ENCODE data around the gene ACTR3. TPM values are rescaled to one million over a fixed set of nuclear protein-coding genes. Genes with fewer than 3 reads are reported as not detected.

The ACTR3 gene
- polyA plus RNA-seq, 4 donors, result 156 to 179 (median 174) TPM

DNA sequence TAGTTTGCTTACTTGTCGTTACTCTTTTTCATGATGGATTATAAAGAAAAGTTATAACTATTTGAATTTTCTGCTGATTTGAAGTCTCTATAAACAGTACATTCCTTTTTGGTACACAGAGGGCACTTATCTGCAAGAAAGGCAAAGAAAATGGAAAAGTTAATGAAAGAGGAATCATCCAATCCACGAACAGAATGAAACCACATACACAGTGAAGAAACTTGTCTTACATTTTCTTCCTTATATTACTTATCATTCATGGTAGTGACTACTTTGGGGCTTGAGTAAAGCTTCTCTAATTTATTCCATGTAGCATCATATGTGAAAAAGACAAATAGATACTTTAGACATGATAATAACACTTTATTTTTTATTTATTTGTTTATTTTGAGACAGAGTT is 14.8 kb upstream of the ACTR3 start:
- no peak for DNase-seq (ENCODE audit: low read depth in 4 of 4, low spot score in 2 of 4)

DNA sequence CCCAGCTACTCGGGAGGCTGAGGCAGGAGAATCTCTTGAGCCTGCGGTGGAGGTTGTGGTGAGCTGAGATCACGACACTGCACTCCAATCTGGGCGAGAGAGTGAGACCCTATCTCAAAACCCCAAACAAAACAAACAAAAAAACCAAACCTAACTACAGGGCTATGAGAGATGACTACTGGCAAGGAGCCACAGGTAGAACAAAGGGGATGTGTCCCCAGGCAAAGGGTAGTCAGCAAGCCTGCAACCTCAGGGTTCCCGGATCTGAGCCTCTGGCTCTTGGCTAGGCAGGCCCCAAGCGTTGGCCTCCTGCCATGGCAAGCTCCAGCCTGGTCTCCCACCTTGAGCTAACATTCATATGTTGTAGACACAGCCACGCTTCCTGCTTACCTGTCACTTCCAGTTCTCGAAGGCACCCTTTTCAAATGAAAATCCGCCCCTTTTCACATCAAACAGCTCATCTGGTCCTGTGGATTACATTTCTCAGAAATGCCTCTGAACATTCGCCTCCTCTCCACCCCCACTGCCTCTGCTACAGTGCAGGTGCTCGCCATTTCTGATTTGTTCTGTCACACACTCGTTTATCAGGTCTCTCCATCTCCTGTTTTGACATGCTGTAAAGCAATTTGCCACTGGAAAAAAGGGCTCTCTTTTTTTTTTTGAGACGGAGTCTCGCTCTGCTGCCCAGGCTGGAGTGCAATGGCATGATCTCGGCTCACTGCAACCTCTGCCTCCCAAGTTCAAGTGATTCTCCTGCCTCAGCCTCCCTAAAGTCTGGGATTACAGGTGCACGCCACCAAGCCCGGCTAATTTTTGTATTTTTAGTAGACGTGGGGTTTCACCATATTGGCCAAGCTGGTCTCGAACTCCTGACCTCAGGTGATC is 13.1 kb upstream of the ACTR3 start:
- DNase-seq (ENCODE audit: low read depth in 4 of 4, low spot score in 2 of 4), result no peak

DNA sequence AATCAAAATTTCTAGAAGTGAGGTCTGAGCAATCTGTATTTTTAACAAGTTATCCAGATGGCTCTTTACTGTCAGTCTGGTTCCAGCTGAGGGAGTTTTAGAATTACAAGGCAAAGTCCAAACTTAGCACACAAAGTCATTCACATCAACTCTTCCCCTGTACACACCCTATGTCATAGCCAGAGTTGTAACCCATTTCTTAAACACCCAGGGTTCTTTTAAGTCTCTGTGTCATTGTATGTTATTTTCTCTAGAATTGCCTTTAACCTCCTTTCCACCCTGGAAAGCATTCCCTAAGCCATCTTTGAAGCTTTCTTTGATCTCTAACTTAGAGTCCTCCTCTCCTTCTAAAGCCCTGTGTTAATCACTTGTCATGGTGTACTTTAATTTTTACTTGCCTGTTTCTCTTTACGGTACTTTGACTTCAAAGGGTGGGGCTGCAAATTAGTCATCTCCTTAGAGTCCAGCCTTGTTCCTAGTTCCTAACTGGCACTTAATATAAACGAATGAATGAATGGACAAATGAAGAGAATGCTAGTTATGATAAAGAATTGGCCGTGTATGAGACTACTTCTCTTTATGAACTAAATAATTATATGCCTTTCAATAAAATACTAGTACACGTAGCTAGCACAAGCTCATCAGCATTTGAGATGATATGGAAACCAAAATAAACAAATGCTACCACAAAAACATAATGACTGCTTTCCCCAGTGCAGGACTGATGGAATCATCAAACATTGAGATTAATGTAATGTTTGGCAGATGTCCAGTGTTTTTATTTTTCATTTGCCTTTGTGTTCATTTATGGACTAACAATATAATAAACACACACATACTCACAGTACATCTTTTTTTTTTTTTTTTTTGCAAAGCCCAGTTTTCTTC is 11.9 kb upstream of the ACTR3 start:
- no peak for DNase-seq (ENCODE audit: low read depth in 4 of 4, low spot score in 2 of 4)

DNA sequence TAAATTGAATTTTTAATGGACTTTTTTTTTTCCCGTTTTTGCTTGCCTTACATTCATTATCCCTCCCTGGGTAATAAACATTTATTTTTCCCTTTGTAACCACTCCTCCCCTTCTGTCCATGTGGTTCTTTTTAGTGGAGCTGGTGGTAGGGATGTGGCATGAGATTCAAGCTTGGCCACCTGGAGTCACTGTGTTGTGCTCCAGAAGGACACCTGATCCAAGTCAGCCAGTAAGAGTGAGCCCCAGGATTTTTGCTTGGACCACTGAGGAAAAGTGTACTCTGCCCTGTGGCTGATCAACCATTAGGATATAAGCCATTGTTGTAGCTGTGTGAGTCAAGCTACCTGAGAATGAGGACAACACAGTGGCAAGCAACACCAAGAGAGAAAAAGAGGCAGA is 11.1 kb upstream of the ACTR3 start:
- DNase-seq (ENCODE audit: low read depth in 4 of 4, low spot score in 2 of 4), result no peak

DNA sequence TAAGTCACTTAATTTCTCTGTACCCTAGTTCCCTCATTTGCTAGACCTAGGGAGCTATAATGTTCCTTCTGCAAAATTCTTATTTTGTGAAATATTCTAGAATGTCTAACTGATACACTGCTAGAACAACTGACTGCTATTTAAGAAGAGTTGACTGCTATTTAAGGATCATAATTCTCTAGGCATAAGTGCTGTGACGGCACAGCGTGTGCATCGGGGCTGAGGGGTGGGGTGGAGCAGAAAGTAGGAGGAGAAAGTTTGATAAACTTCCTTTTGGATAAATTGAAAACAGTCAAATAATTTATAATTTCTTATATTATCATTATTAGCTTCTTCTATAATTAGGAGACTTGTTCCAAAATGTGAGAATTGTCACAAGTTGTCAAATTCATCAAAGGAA is 10.4 kb upstream of the ACTR3 start:
- DNase-seq (ENCODE audit: low read depth in 4 of 4, low spot score in 2 of 4), result no peak

DNA sequence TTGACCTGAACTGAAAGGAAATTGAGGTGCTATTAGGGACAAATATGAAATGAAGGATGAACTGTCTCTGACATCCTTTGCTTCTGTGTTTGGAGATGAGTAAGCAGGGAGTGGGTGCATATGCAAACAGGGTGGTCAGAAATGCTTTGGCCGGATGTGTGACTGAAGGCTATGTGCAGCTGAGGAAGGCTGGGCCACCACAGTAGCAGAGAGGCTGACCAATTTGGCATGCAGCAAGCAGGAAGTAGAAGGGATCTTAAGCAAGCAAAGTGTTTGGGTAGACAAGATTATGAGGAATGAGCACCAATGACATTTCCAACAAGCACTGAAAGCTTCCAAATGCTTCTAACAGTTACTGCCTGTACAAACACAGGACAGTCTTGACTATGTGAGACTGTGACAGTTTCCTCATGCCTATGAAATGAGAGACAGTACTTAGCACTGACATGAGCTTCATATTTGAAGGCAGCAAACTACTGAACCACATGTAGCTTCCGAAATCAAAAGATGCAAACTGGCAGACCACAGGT is 3.3 kb upstream of the ACTR3 start:
- DNase-seq (ENCODE audit: low read depth in 4 of 4, low spot score in 2 of 4), result no peak

DNA sequence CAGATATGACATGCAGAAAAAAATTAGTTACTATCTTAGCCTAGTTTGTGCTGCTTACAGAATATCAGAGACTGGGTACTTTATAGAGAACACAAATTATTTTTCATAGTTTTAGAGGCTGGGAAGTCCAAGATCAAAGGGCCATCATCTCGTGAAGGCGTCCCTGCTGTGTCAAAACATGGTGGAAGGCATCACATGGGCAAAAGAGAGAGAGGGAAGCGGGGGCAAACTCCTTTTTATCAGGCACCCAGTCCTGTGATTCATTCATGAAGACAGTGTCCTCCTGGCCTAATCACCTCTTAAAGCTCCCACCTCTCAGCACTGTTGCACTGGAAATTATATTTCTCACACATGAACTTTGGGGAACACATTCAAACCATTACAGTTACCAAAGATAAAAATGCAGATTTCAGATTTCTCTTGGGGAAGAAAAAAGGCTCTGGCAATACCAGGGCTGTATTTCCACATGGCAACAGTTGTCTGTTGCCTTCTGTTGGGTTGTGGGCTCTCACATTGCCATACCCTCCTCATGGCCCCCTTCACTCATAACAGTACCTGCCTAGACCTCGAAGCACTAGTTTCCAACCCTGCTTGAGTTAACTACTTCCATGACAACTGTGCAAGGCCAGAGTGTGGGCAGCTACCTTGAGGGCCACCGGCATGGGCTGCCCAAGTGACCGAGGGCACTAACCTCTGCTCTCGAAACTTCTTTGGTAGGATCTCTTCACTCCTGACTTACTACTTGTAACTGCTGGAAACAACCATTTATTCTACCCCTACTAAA is 2.7 kb upstream of the ACTR3 start:
- no peak for DNase-seq (ENCODE audit: low read depth in 4 of 4, low spot score in 2 of 4)

DNA sequence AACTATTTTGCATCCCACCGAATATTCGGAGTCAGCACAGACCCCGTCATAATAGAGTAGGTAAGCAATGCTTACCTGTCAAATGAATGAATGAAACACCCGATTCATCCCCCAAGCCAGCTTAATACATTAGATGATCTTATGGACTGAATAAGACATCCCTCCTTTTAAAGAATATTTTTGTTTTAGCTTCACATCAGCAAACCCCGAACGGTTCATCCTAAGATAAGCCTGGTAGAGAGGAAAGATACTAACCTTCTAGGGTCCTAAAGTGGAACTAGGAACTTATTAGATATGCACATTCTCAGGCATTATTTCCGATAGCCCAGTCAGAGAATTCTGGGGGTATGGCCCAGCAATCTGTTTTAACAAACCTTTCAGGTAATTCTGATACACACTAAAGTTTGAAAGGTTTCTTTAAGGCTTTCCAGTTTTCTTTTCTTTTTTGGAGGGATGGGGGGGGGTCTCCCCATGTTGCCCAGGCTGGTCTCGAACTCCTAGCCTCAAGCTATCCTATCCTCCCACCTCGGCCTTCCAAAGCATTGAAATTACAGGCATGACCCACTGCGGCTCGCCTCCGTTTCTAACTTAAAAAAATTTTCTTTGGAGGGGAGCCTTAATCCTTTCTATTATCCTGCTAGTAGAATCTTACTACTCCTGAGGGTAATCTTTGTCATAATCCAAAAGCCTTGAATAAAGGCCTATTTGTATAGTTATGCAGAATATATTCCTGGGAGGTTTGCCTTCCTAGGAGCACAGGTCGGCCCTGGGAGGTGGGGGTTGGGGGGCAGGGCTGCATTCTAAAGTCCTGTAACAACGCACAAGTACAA is 1.0 kb upstream of the ACTR3 start:
- no peak for DNase-seq (ENCODE audit: low read depth in 4 of 4, low spot score in 2 of 4)

DNA sequence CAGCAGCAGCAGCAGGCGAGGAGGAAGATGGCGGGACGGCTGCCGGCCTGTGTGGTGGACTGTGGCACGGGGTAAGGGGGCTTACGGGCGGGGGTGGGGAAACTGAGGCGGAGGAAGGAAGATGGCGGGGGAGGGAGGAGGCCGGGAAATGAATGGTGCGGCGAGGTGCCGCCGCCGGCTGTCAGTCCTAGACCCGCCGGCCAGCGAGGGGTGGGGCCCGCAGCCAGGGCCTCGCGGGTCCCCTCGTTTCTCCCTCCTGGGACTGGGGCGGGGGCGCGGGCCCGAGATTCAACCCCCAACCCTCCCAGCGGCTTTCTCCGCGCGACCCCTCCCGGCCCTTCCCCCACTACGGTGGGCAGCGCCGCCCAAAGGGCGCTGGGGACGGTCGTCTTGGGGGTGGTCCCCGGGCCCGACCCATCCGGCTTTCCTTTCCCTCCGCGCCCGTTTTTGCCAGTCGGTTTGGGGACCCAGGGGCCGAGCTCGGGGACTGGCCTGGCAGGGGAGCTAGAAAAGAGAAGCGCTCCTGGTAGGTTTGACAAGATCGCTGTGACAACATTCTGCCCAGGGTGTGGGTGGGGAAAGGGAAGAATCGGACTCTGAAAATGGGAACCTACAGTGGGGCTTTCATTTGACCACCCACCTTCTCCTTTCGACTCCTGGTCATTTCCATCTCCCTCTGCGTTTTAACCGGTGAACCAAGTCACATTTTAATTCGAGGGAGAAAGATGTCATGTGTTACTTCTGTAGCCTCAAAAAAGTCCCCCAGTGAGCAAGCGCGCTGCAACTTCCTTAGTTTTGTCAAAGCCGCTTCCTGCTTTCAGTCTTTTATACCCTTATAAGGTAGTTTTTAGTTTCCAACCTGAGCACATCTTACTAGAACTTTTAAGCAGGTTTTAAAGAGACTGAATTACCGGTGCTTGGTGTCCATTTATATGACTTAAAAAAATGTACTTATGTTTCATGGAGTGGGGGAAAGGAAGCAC is 655 bp downstream of the ACTR3 start:
- peak in 1 of 4 donors; percentile 32 for DNase-seq (ENCODE audit: low read depth in 4 of 4, low spot score in 2 of 4)

DNA sequence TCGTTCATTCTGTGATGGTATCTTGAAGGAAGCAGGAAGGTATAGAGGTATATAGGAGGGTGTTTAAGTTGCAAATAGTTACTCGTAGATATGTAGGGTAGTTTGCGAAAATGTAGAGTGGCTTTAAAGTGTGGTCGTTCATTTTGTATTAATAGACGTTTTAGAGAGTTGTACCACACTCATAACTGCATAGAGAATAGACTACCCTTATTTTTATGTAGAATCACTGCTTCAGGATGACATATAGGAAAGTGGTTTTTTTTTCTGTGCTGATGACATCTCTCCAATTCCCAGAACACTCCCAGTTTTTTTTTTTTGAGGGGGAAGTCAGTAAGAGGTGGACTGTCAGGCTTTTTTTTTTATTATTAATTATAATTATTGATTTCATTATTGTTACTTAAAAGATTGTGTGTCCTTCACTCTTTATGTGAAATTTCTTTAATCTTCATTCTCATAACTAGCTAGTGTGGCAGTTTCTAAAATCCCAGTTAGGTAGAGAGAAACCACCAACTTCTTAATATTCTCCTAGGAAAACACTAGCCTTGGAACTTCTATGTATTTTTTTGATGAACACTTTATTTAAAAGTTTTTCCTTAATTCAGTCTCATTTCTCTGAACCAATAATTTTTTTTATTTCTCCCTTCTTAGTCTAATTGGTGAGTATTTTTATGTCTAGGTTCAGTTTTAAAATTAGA is 1.5 kb downstream of the ACTR3 start:
- no peak for DNase-seq (ENCODE audit: low read depth in 4 of 4, low spot score in 2 of 4)

DNA sequence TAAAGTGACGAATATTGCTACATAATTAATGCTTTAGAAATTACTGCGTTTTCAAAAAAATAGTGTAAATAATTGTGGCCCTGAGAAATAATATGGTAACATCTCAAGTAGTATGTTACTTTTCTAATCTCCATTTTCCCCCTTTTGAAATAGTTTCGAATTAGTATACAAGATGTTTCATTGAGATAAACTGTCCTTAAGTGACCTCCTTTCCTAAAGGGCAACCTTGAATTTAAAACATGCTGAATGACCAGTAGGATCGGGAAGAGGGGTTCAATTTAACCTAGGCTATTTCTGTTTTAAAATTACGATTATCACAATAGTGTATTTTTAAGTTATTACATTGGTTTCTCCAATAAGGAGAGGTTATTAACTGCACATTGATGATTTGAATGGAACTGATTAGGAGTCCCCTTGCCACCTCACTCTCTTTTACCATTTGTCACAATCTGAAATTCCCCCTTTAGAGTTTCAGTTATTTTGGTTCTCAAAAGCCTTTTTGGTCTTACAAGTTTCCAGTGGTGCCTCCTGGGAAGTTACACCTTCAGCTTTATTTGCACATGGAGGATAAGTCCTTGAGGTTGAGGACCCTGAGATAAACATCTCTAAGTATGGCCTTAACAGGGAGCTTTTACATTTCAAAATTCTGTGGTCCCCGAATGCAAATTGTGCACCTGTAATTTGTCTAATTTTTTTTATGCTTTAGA is 2.3 kb downstream of the ACTR3 start:
- no peak for DNase-seq (ENCODE audit: low read depth in 4 of 4, low spot score in 2 of 4)

DNA sequence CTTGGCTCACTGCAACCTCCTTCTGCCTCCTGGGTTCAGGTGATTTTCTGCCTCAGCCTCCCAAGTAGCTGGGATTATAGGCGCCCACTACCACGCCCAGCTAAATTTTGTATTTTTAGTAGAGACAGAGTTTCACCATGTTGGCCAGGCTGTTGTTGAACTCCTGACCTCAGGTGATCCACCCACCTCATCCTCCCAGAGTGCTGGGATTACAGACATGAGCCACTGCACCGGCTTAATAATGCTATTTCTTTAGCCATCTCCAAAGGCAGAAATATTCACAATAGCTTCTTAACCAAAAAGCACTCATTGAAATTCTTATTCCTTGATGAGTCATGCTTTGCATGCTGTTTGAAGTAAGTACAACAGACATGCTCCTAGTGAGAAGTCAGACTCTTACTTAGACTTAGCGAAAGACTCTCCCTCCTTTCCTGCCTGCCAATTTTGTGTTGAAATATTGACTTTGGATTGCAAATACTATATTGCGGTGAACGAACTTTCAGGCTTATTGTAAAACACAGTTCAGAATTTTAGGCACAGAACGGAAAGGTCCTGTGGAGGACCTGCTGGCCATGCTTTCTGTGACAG is 4.4 kb downstream of the ACTR3 start:
- no peak for DNase-seq (ENCODE audit: low read depth in 4 of 4, low spot score in 2 of 4)

DNA sequence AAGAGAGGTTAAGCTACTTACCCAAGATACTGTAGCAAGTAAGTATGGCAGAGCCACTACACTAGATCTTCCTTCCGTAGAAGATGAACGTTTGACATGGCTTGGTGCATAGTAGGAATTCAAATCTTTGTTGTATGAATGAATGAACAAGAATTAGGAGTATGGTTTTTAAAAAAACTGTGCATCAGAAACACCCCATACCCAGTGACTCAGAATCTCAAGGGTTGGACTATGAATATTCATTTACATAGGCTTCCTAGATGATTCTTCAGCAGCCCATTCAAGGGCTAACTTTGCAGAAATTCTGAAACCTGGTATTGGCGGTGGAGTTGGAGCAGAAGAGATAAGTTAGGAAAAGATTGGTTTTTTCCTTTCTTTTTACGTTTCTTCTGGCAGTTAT is 5.4 kb downstream of the ACTR3 start:
- DNase-seq (ENCODE audit: low read depth in 4 of 4, low spot score in 2 of 4), result no peak

DNA sequence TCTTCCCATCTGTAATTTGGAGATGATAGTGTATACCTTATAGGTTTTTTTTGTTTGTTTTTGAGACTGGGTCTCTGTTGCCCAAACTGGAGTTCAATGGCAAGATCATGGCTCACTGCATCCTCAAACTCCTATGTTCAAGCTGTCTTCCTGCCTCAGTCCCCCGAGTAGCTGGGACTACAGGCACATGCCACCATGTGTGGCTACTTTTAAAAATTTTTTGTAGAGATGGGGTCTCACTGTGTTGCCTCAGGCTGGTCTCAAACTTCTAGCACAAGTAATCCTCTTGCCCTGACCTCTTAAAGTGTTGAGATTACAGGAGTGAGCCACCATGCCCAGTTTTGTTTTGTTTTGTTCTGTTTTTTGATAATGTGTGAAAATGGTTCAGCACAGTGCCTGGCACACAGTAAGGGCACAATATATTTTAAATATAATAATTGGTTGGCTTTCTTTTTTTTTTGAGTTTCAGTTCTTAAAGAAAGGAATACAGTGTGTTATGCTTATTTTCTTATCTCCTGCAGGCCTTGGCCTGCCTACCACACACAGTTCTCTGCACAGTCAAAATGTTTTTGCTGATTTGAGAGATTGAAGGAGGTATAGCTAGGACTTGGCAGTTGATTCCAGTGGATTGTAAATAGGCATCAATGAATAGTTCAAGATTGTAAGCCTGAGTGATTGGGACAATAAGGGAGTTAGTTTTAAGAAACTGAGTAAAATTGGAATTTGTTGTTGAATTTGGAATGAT is 6.1 kb downstream of the ACTR3 start:
- no peak for DNase-seq (ENCODE audit: low read depth in 4 of 4, low spot score in 2 of 4)

DNA sequence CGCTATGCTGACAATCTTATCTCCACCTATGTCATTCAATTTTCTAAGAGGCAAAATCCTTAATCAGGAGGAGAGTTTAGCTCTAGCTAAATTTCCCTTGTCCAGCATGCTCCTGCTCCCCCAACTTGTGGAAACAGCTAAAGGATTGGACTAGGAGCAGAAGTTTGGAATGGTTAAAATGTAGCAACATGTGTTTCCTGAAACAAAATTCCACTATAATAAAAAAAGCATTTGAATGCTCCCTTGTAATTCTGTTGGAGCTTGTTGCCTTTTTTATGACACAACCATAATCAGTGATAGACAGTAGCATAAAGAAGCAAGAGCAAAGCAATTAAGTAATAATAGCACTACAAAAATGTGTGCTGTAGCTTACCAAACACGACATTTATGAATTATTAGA is 6.9 kb downstream of the ACTR3 start:
- DNase-seq (ENCODE audit: low read depth in 4 of 4, low spot score in 2 of 4), result no peak

DNA sequence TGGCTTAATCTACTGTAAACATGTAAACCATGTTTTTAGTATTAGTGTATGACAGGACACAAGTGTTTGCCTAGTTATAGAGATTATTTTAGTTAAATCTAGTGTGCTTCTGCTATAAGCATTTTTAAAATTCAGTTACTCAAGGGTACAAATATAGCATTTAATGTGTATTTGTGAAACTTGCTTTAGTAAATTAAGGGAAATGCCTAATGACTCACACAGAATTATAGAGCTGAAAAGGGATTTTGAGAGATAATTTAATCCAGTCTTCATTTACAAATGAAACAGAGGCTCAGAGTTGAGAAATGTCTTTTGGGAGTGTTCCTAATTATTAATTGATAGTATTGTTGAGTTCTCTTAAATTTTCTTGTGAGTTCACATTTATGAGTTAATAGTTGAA is 8.2 kb downstream of the ACTR3 start:
- no peak for DNase-seq (ENCODE audit: low read depth in 4 of 4, low spot score in 2 of 4)
